Prostate gland (tissue), 2 donors: ENCODE measurements around the gene CXCR4.

Experiments used
- CTCF ChIP-seq, 4 experiments: fragments of 200-600 bp in 2 of 4; fragments of 450-650 bp in 2 of 4; sonication (generic) in 2 of 4; IDR thresholded peaks; 1 replicate in 3 of 4; 2 replicates in 1 of 4; pipeline ENCODE4 v1.5.1; 2016 to 2019; ENCODE audit warnings: antibody characterized with exemption in 4 of 4, mild to moderate bottlenecking in 2 of 4, moderate library complexity in 2 of 4
- POLR2A ChIP-seq: fragments of 450-650 bp; IDR thresholded peaks from one replicate; pipeline ENCODE4 v1.6.1; 2016; ENCODE audit warnings: antibody characterized with exemption, mild to moderate bottlenecking
- POLR2AphosphoS5 ChIP-seq: sonication (generic); formaldehyde crosslinking; IDR thresholded peaks from one replicate; pipeline ENCODE4 v1.6.1; 2017; ENCODE audit warnings: antibody characterized with exemption

- no peak for TF ChIP-seq CTCF (IDR thresholded peaks at IDR 0.05)
- TF ChIP-seq POLR2A, result no peak
- no peak for TF ChIP-seq POLR2AphosphoS5
Measured at GRCh38 chr2:136151021-136151971, 33.3 kb upstream of the CXCR4 start.
